Right lobe of liver (tissue), 6 donors: Measurements from ENCODE around the gene B3GNT4. TPM values are rescaled to one million over a fixed set of nuclear protein-coding genes. Genes with fewer than 3 reads are reported as not detected.

Experiments
- ATAC-seq, 4 donors: fragments of 200-7000 bp; cut with Tn5 transposase; one replicate each; pipeline ENCODE4 v1.9.1; 2020; ENCODE audit warnings: mild to moderate bottlenecking in 4 of 4, moderate library complexity in 4 of 4
- DNase-seq, 3 donors: peaks; one replicate each; pipeline ENCODE4 v3.0.0-alpha.2; 2020
- H3K27ac ChIP-seq, 3 donors: fragments of 200-600 bp; one replicate each; pipeline ENCODE4 v1.8.0; 2022
- H3K27me3 ChIP-seq, 2 donors: fragments of 200-600 bp; one replicate each; pipeline ENCODE4 v1.8.0; 2022
- H3K36me3 ChIP-seq, 4 donors: fragments of 200-600 bp; sonication (generic) in 1 of 4; one replicate each; pipeline versions ENCODE4 v1.5.1 to v1.8.0; 2017 to 2022; ENCODE audit warnings: control low read depth in 1 of 4
- H3K4me1 ChIP-seq, 4 donors: fragments of 200-600 bp; sonication (generic) in 1 of 4; one replicate each; pipeline versions ENCODE4 v1.5.1 to v1.8.0; 2017 to 2022; ENCODE audit warnings: control low read depth in 1 of 4
- H3K4me3 ChIP-seq, 3 donors: fragments of 200-600 bp; one replicate each; pipeline ENCODE4 v1.8.0; 2022
- H3K9me3 ChIP-seq, 4 donors: fragments of 200-600 bp; sonication (generic) in 1 of 4; one replicate each; pipeline versions ENCODE4 v1.5.1 to v1.8.0; 2017 to 2022; ENCODE audit warnings: control low read depth in 1 of 4
- POLR2A ChIP-seq: fragments of 450-650 bp; IDR thresholded peaks from one replicate; pipeline ENCODE4 v1.6.1; 2017; ENCODE audit warnings: antibody characterized with exemption, mild to moderate bottlenecking
- WGBS: methylation state at CpG from one replicate; pipeline ENCODE4 v1.1.6; 2018; ENCODE audit warnings: low coverage, low lambda C conversion rate; ENCODE audit not compliant: insufficient coverage; ENCODE audit errors: missing lambda C conversion rate; 5-methylcytosine and 5-hydroxymethylcytosine counted together
- intact Hi-C, 2 donors: fragments of 100-400 bp; cut with DNase I; formaldehyde crosslinking; loops; one replicate each; pipeline versions ENCODE4 v1.11.2 to v1.14.1; 2022
- total RNA-seq, 6 experiments: library from RNA; depleted of rRNA in 2 of 6; stranded (reverse); fragments of >200 nt in 2 of 6; fragmentation: NEBNext Ultra II Directional in 3 of 6; extraction: Animal tissue kit (Norgen Biotek cat#: 25700) in 3 of 6; gene quantifications; one replicate each; pipeline versions ENCODE4 v1.1.0 to v1.2.4, GENCODE V29; 2016 to 2023
- TF ChIP-seq, protein P1 (sequence below), 4 donors: fragments of 200-600 bp in 3 of 4; fragments of 450-650 bp in 1 of 4; IDR thresholded peaks; one replicate each; pipeline versions ENCODE4 v1.5.1 to v1.8.0; 2016 to 2022; ENCODE audit warnings: antibody characterized with exemption in 4 of 4, mild to moderate bottlenecking in 2 of 4
- donor health status: DM: no; HTN: yes; CAD: no.
- donor health status: DM: no; HTN: no; CAD: no.
- donor health status: DM: no; HTN: no; CAD: no.
- donor health status: DM: no; HTN: yes; CAD: no.
- donor health status: DM: no; HTN: yes; CAD: no.

B3GNT4 gene
- total RNA-seq, 6 experiments from 2014 or later: 0.42 to 0.43 TPM; not detected in 4

DNA sequence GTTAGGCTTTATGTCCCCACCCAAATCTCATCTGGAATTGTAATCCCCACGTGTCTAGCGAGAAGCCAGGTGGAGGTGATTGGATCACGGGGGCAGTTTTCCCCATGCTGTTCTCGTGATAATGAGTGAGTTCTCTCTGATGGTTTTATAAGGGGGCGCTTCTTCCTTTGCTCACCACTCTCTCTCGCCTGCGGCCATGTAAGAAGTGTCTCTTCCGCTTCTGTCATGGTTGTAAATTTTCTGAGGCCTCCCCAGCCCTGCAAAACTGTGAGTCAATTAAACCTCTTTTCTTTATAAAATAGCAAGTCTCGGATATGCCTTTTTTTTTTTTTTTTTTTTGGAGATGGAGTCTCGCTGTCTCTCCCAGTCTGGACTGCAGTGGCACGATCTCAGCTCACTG lies 42.7 kb upstream of the B3GNT4 start:
- Histone ChIP-seq H3K27ac (no peak overlapping the region), H3K27me3 (no peaks in the 10 kb centered on the region), H3K36me3 (no peaks in the 10 kb centered on the region), H3K9me3 (no peaks in the 10 kb centered on the region), H3K4me3 (no peak overlapping the region), H3K4me1 (no peaks in the 10 kb centered on the region)
- DNase-seq (no peak), ATAC-seq (no peak)
- WGBS: 80% methylated on average over 10 of the region's 11 CpGs
- intact Hi-C loops: no loop called here
- TF ChIP-seq, protein P1, sequence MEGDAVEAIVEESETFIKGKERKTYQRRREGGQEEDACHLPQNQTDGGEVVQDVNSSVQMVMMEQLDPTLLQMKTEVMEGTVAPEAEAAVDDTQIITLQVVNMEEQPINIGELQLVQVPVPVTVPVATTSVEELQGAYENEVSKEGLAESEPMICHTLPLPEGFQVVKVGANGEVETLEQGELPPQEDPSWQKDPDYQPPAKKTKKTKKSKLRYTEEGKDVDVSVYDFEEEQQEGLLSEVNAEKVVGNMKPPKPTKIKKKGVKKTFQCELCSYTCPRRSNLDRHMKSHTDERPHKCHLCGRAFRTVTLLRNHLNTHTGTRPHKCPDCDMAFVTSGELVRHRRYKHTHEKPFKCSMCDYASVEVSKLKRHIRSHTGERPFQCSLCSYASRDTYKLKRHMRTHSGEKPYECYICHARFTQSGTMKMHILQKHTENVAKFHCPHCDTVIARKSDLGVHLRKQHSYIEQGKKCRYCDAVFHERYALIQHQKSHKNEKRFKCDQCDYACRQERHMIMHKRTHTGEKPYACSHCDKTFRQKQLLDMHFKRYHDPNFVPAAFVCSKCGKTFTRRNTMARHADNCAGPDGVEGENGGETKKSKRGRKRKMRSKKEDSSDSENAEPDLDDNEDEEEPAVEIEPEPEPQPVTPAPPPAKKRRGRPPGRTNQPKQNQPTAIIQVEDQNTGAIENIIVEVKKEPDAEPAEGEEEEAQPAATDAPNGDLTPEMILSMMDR (IDR thresholded peaks at IDR 0.05): no peak
- no peak for TF ChIP-seq POLR2A

DNA sequence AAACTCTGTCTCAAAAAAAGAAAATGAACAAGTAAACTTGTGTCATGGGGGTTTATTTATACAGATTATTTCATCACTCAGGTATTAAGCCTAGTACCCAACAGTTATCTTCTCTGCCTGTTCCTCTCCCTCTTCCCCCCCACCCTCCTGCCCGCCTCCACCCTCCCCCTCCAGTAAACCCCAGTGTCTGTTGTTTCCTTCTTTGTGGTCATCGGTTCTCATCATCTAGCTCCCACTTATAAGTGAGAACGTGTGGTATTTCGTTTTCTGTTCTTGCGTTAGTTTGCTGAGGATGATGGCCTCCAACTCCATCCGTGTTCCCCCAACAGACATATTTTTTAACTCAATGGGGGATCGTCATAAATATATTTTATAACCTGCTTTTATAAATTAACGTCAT lies 41.8 kb upstream of the B3GNT4 start:
- no peaks in the 10 kb centered on the region for H3K36me3 ChIP-seq
- WGBS: 63% methylated on average over 8 of the region's 8 CpGs
- DNase-seq (no peak), ATAC-seq (no peak)
- no peaks in the 10 kb centered on the region for H3K4me1 ChIP-seq
- no peaks in the 10 kb centered on the region for H3K27me3 ChIP-seq
- no peak overlapping the region for H3K4me3 ChIP-seq
- H3K9me3 ChIP-seq: no peaks in the 10 kb centered on the region
- intact Hi-C loops: no loop called here
- H3K27ac ChIP-seq: no peak overlapping the region
- TF ChIP-seq, protein P1 (IDR thresholded peaks at IDR 0.05): no peak
- no peak for TF ChIP-seq POLR2A

GRCh38 chr12:122162976-122163375 lies 40.5 kb upstream of the B3GNT4 start:
- intact Hi-C loops: no loop called here
- no peaks in the 10 kb centered on the region for H3K4me1 ChIP-seq
- WGBS: 56% methylated on average over 1 of the region's 3 CpGs
- no peak overlapping the region for H3K27ac ChIP-seq
- no peak for ATAC-seq
- H3K9me3 ChIP-seq: no peaks in the 10 kb centered on the region
- no peak for DNase-seq
- TF ChIP-seq, protein P1 (IDR thresholded peaks at IDR 0.05): no peak
- no peak for TF ChIP-seq POLR2A
- no peak overlapping the region for H3K4me3 ChIP-seq
- H3K27me3 ChIP-seq: no peaks in the 10 kb centered on the region
- H3K36me3 ChIP-seq: no peaks in the 10 kb centered on the region

DNA sequence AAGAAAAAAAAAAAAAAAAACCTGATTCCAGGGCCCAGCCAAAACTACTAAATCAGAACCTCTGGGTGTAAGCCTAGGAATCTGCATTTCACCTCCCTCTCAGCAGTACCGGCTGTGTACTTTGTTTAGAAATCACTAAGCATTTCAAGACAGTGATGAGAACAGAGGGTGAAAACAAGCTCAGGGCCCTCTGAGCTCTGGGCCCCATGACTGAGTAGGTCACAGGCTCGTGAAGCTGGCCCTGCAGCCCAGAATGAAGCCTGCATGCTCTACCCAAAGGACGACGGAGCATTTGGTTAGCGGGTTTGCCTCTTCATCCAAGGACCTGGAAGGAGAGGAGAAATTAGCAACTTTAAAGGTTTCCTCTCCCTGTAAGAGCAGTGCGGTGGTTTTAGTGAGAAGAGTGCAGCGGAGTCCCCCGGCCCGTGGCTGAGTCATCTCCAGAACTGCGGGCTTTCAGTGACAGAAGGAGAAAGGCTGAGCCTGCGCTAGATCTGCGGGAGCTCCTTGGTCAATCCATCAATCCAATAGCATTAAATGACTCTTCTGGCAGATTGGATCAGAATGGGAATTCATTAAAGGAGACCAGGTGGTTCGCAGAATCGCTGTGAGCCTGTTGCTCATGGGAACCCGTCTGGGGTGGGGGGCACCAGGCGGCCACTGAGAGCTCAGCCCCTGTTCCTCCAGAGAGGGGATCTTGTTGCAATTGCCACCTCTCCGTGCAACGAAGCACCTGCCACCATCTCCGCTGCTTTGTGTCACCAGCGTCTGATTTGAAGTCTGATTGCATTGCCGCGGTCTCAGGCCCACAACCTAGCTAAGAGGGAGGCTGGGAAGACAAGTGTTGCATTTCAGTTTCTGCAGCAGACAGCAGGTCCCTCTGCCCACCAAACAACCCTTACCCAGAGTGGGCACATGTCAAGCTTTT lies 36.8 kb upstream of the B3GNT4 start:
- DNase-seq (no peak), ATAC-seq (no peak)
- Histone ChIP-seq H3K4me1 (no peaks in the 10 kb centered on the region), H3K9me3 (no peaks in the 10 kb centered on the region), H3K27ac (no peak overlapping the region), H3K4me3 (no peak overlapping the region), H3K27me3 (no peaks in the 10 kb centered on the region), H3K36me3 (no peaks in the 10 kb centered on the region)
- WGBS: 82% methylated on average over 10 of the region's 22 CpGs
- intact Hi-C loops: no loop called here
- TF ChIP-seq, protein P1 (IDR thresholded peaks at IDR 0.05): no peak
- TF ChIP-seq POLR2A: no peak
